Measurements from ENCODE around the gene IDI2. TPM values are rescaled to one million over a fixed set of nuclear protein-coding genes. Genes with fewer than 3 reads are reported as not detected.

IDI2 gene
- total RNA-seq (under 1 TPM in 1 of 9 donors, not detected in 8; 0.28 TPM), polyA plus RNA-seq (under 1 TPM in 1 of 3 donors, not detected in 2; 0.07 TPM)
- long read RNA-seq, donor 1, result 0 reads
- long read RNA-seq, donor 2, result 0 reads
- long read RNA-seq, donor 3, result 0 reads
- long read RNA-seq, donor 4, result 0 reads
- long read RNA-seq, donor 5, result 0 reads
- long read RNA-seq, donor 6, result 0 reads
- long read RNA-seq, donor 7, result 0 reads
- long read RNA-seq, donor 8, result 0 reads
- long read RNA-seq, donor 9, result 0 reads
- long read RNA-seq, donor 10, result 0 reads

DNA sequence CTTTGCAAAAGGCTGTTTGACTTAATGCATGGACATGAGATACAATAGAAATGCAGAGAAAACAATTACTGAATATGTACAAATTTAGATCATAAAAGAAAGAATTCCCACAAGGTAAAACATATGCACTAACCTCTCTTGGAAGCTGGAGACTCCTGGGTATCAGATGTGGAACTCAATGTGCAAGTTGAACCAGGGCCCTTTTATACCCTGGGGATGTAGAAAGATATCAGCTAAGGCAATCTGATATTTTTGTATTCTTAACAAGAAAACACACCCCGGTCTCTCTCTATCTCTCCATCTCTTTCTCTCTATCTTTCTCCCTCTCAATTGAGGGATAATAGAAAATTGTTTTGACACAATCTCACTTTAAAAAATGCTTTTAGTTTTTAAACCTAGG is at the start of gene IDI2:
Gene IDI2, minus strand, starts transcription at position 177 of the 400 bp plus-strand sequence. CDS start 1,136 bp downstream, outside the sequence.
- H3K27ac ChIP-seq, result no peak within 1 kb of the TSS
- no peaks in the 10 kb centered on the region for H3K9me3 ChIP-seq (replicated peaks in 1 of 3)
- WGBS, 4 donors, result 84 to 91% (median 87%) methylated on average over 1 of the region's 1 CpG
- no peak for DNase-seq
- no peaks in the 10 kb centered on the region for H3K4me1 ChIP-seq (replicated peaks in 1 of 2)
- intact Hi-C loops (cut with DNase I), result no loop called here
- TF ChIP-seq POLR2A (IDR thresholded peaks at IDR 0.05), result no peak
- TF ChIP-seq, protein P1, sequence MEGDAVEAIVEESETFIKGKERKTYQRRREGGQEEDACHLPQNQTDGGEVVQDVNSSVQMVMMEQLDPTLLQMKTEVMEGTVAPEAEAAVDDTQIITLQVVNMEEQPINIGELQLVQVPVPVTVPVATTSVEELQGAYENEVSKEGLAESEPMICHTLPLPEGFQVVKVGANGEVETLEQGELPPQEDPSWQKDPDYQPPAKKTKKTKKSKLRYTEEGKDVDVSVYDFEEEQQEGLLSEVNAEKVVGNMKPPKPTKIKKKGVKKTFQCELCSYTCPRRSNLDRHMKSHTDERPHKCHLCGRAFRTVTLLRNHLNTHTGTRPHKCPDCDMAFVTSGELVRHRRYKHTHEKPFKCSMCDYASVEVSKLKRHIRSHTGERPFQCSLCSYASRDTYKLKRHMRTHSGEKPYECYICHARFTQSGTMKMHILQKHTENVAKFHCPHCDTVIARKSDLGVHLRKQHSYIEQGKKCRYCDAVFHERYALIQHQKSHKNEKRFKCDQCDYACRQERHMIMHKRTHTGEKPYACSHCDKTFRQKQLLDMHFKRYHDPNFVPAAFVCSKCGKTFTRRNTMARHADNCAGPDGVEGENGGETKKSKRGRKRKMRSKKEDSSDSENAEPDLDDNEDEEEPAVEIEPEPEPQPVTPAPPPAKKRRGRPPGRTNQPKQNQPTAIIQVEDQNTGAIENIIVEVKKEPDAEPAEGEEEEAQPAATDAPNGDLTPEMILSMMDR (IDR thresholded peaks at IDR 0.05), result no peak
- no peaks in the 10 kb centered on the region for H3K27me3 ChIP-seq
- H3K4me3 ChIP-seq, result no peak within 1 kb of the TSS
- no peaks in the 10 kb centered on the region for H3K36me3 ChIP-seq (replicated peaks in 1 of 2)

DNA sequence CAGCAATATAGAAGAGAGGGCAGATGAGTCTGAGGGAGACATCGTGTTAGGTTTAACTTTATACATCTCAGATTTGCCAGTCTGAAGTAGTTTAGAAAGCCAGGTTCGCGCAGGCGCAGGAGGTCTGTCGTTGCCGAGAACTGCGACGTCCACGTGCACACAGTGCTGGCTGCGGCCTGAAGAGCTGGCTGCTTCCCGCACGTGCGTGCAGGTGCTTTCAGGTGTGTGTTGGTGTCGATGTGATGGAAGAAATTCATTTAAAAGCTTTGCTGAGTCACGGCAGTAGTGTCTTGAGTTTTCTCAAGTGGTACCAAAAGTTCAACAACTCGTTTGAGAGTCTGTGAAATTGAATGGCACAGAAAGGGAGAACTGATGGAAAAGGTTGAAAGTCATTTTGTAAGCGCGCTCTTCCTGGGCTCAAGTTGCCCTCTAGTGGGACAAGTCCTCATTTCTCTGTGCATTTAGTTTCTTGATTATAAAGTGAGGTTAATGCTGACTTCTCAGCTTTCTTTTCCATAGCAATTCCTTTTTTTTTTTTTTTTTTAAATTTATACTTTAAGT is 49.2 kb upstream of the IDI2 start:
- Histone ChIP-seq H3K9me3 (replicated peaks in 1 of 3) (no peaks in the 10 kb centered on the region), H3K4me3 (no peak overlapping the region), H3K36me3 (replicated peaks in 1 of 2) (peaks cover 0 to 38% of the 10 kb centered on the region in 2 donors), H3K27me3 (no peaks in the 10 kb centered on the region), H3K4me1 (replicated peaks in 1 of 2) (peaks cover 0 to 4% of the 10 kb centered on the region in 2 donors), H3K27ac (no peak overlapping the region)
- TF ChIP-seq, protein P1 (IDR thresholded peaks at IDR 0.05), result peak in 5 of 6 experiments; percentile 15 to 44 (median 32)
- no peak for TF ChIP-seq POLR2A (IDR thresholded peaks at IDR 0.05)
- intact Hi-C loops (cut with DNase I), result no loop called here
- 85 to 87% (median 87%) methylated on average over 18 of the region's 18 CpGs for WGBS, 4 donors
- no peak for DNase-seq

DNA sequence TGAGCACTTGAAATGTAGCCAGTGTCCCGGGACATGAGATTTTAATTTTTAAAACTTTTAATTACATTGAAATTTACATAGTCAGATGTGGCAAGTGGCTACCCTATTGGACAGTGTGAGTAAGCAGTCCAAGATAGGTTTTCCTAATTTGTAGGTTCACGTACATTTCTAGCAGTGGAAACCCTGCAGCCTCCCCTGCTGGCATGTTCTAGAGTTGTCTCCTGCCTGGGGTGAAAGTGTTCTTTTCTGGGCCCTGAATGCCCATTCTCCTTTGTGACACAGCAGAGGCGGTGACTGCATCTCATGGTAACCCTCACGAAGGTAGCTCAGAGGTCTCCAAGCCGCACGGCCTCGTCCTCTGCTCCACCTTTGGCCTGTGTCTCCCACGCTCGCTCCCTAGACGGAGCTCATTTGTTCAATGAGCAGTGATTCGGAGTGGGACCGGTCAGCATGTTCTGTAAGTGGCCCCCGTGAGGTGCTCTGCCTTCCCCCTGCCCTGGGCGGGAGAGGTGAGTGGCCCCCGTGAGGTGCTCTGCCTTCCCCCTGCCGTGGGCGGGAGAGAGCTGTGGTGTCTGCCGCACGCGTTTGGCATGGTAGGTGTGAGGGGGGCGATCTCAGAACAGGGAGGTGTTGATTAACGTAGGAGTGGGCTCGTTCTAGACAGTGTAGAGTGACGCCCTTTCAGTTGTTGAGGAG is 48.5 kb upstream of the IDI2 start:
- peaks cover 0 to 4% of the 10 kb centered on the region in 2 donors for H3K4me1 ChIP-seq (replicated peaks in 1 of 2)
- intact Hi-C loops (cut with DNase I), result no loop called here
- no peak overlapping the region for H3K4me3 ChIP-seq
- 89 to 93% (median 91%) methylated on average over 22 to 24 of the region's 24 CpGs for WGBS, 4 donors
- no peak for DNase-seq
- TF ChIP-seq, protein P1 (IDR thresholded peaks at IDR 0.05), result no peak
- no peak for TF ChIP-seq POLR2A (IDR thresholded peaks at IDR 0.05)
- H3K27me3 ChIP-seq, result no peaks in the 10 kb centered on the region
- H3K9me3 ChIP-seq (replicated peaks in 1 of 3), result no peaks in the 10 kb centered on the region
- peaks cover 0 to 32% of the 10 kb centered on the region in 2 donors for H3K36me3 ChIP-seq (replicated peaks in 1 of 2)
- no peak overlapping the region for H3K27ac ChIP-seq

DNA sequence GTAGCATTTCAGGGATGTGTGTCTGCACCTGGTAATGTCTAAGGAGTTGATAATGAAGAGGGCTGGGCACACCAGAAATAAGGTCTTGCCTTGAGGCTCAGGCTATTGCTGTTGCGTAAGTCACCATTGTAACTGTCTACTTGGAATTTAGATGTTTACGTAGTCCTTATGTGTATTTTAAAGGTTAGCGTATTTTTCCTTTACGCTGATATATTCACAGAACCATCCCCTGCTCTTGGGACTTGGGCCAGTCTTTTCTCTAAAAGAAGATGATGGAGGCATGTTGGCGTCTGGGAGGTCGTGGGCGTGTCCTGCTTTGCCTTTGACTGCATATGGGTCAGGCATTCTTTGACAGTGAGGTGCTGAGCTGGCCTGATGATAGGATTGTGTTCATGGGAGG is 45.3 kb upstream of the IDI2 start:
- peaks cover 0 to 4% of the 10 kb centered on the region in 2 donors for H3K4me1 ChIP-seq (replicated peaks in 1 of 2)
- WGBS, 4 donors, result 87 to 89% (median 88%) methylated on average over 7 of the region's 7 CpGs
- no peak overlapping the region for H3K4me3 ChIP-seq
- no peaks in the 10 kb centered on the region for H3K27me3 ChIP-seq
- no peak overlapping the region for H3K27ac ChIP-seq
- TF ChIP-seq POLR2A (IDR thresholded peaks at IDR 0.05), result no peak
- TF ChIP-seq, protein P1 (IDR thresholded peaks at IDR 0.05), result no peak
- H3K9me3 ChIP-seq (replicated peaks in 1 of 3), result no peaks in the 10 kb centered on the region
- peaks cover 0 to 17% of the 10 kb centered on the region in 2 donors for H3K36me3 ChIP-seq (replicated peaks in 1 of 2)
- intact Hi-C loops (cut with DNase I), result no loop called here
- DNase-seq, result no peak

Data from adrenal gland (tissue), 19 donors.